ENCODE data around the gene FADS2.

Gene FADS2

DNA sequence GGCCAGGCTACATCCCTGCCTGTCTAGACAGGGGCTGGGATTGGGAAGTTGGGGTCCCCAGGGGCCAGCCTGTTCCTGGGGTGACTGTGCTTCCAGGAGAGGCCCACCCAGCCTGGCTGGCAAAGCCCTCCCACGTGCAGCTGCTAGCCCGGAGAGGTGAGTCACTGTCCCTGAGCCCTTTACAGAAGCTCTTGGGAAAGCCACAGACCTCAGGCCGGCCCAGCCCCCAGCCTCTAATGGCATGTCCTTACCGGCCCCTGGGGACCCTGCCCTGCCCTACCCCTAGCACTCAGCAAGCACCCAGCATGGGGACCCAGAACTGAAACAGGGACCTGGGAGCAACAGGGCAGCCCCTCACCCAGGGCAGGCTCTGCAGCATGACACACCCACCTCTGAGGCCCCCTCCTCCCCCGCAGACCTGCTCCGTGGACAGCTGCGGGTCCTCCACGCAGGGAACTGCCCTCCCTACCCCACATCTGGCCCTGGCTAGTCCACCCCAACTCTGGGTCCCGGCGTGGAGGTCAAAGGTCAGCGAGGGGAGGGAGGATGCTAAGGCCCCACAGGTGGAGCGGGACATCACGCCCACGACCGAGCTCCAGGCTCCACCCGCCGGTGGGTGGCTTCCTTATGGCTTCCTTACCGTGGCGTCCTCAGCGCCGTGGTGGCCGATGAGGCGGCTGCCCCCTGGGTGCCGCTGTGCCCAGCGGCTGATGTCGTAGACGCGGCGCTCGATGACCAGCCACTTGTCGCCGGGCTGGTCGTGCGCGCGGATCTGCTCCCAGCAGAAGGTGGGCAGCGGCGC, 62.6 kb downstream of the FADS2 start:
- DNase-seq = no peak

DNA sequence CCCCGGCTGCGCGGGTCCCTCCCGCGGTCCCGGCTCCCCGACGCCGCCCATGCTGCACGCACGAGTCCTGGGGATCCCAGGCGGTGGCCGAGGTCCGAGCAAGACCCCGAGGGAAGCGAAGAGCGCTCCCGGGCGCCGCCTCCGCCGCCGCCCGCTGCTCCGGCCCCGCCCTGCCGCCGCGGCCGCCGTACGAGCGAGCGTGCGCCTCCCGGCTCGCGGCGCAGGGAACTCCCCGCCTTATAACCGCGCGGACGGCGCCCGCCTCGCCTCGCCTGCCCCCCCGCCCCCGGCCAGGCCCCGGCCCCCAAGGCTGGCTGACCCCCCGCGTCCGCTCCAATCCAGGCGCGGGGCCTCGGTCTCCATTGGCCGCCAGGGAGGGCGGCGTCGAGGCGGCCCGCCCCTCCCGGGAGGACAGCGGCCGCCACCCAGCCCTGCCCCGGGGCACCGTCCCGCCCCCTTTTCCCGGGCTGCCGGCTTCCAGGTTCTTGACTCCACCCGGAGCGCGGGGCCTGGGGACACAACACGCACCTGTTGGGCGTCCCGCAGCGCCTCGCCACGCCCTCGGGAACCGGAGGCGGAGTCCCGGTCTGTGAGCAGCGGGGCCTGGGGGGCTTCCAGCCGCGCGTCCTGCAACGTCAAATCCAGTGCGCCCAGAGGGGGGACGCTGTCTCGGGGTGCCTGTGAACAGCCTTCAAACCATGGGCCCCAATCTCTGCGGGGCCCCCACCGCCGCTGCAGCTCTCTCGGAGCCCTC, 63.4 kb downstream of the FADS2 start, which contains the start of gene FADS3:
TSS of gene FADS3 (minus strand) at position 215 of the 754 bp plus-strand sequence. CDS start at position 51, 164 bp downstream.
- no peak for DNase-seq

DNA sequence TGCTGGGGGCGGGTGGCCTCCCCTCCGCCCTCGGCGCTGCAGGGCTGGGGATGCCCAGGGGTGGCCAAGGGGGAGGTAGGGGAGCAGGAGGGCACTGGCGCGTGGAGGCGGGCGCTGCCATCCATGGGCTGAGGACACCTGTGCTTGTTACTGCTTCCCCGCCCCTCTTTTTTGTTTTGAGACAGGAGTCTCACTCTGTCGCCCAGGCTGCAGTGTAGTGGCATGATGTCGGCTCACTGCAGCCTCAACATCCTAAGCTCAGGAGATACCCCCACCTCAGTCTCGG, 63.9 kb downstream of the FADS2 start:
- DNase-seq = no peak

- no peak for DNase-seq
Observed at GRCh38 chr11:61893981-61894380, 65.9 kb downstream of the FADS2 start.

- DNase-seq = peak; percentile 39
Observed at GRCh38 chr11:61895046-61895717, 67.1 kb downstream of the FADS2 start.

DNA sequence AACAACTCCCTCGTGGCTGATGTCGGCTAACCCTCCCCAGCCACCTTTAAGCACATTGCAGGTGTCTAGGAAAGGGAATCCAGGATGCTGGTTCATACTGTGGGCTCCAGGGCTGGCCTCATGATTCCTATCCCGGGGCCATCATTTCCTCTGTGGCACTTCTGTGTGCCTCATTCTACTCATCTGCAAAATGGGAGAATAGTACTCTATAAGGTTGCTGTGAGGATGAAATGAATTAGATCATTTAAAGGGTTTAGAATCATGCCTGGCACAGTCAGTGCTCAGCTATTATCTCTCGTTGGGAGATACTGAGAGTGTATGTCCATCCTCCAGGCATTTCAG, 67.6 kb downstream of the FADS2 start:
- DNase-seq = no peak

GRCh38 chr11:61896665-61897386, 68.7 kb downstream of the FADS2 start:
- DNase-seq = no peak

GRCh38 chr11:61897387-61898246, 69.5 kb downstream of the FADS2 start:
- DNase-seq = no peak

DNA sequence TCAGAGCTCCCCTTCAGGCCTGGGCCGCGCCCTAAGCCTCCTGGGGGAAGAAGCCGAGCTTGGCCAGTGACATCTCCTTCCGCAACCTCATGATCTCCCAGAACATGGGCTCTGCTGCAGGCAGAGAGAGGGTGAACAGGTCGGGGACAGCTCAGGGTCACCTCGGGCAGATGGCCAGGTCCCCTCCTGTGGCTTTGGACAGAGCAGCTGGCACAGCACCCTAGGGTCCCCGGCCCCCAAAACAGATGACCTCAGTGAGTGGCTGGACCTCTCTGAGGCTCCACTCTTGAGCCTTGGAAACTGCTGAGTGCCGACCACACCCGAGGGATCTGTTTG, 70.1 kb downstream of the FADS2 start:
- DNase-seq = no peak

DNA sequence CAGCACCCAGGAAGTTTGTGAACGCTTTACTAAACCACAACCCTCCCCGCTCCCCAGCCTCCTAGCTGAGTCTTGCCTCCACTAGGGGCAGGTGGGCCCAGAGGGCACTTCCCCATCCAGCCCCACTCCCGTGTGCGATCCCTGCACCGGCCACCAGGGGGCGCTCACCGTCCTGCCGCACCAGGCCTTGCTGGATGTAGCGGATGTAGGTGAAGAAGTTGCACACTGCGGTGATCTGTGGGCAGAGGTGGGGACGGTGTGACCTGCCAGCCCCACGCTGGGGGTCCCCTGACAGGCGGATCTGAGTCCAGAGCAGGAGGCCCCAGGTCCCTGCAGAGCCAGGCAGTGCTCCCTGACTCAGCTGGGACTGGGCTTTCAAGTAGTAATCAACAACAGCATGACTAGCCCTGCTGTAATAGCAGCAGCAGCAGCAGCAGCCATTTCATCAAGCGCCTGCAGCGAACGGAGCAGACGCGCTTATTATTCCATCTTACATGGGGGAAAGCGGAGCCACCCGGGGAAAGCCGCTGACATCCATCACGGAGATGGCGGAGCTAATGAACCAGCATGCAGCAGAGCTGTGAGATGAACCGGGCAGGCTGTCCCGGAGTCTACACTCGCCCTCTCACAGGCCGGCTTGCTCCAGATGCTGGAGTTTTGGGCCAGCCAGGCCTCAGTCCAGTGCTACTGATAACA, 71.2 kb downstream of the FADS2 start:
- DNase-seq = no peak

DNA sequence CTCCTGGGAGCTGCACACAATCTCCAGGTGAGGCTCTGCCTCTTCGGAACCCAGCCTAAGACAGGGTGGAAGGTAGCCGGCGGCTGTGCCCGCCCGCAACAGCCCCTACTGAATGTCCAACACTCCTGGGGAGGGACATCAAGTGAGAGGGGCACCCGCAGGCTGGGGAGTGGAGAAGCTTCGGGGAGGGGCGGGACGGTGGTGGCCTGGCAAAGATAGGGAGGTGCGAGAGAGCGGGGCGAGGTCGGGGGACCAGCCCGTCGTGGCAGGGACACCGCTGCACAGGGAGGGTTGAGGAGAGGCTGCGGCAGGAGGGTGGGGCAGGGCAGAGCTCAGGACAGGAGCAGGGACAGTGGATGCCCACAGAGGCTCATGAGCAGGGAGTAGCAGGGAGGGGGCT, 72.2 kb downstream of the FADS2 start:
- DNase-seq = no peak

- DNase-seq = no peak
Observed at GRCh38 chr11:61901397-61901796, 73.3 kb downstream of the FADS2 start.

GRCh38 chr11:61902313-61902712, 74.2 kb downstream of the FADS2 start:
- DNase-seq = no peak

DNA sequence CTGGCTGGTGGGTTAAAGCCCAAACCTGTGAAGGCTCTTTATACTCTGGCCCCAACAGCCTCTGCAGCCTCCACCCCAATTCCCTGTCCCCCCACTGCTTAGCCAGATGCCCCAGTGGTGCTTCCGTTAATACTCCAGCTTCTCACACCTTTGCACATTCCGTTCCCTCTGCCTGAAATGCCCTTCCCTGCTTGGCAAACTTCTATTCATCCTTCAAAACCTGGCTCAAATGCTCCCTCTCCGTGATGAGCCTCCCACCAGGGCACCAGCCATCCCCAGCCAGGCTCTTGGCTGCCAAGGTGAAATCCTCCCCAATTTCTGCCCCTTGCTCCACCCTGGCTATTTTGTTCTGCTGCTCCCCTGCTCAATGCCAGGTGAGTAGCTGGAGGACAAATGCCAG, 75.7 kb downstream of the FADS2 start:
- no peak for DNase-seq

- DNase-seq = no peak
Observed at GRCh38 chr11:61904539-61905048, 76.5 kb downstream of the FADS2 start.

- DNase-seq = no peak
Observed at GRCh38 chr11:61905067-61905696, 77.1 kb downstream of the FADS2 start.

DNA sequence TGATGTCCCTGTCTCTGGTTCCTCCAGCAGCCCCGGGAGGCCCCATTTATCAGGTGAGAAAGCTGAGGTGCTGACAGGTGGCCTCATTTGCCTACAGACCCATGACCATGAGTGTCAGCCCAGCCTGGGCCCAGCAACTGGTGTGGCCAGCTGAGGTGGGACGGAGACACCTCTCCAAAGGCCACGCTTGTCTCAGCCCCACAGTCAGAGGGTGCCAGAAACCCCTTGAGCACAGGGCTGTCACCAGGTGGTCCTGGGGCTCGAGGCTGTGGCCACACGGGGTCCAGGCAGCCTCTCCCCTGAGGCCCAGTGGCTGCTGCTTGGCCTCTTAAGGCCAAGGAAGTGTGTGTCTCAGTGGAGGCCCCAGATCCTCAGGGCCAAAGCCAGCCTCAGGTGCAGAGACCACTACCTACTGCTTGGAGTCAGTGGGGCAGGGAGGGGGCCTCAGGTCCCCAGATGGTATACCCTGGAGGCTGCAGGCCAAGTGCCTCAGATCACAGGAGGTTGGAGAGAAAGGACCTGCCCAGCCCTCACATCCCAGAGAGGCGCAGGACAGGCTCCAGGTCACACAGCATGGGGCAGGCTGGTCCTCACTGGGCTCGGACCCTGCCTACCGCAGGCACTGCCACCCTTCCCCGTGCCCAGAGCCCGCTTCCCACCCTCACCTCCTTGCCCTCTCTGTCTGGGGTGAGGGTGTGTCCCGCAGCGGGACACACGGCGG, 77.9 kb downstream of the FADS2 start:
- no peak for DNase-seq

DNA sequence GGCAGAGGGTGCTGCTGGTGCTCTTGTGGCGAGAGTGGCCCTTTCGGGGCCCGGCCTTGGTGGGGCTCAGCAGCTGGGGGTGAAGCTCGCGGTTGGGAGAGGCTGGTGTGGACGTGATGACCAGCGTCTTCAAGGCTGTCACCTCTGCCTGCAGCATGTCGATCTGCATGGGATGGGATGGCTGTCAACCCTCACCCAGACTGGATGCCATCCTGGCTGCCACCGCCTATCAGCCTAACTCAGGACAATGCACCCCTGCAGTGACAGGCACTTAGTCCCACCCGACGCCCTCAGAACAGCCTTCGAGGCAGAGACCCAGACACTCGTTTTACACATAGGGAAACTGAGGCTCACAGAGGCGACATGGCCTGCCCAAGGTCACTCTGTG, 78.4 kb downstream of the FADS2 start:
- DNase-seq = no peak

DNA sequence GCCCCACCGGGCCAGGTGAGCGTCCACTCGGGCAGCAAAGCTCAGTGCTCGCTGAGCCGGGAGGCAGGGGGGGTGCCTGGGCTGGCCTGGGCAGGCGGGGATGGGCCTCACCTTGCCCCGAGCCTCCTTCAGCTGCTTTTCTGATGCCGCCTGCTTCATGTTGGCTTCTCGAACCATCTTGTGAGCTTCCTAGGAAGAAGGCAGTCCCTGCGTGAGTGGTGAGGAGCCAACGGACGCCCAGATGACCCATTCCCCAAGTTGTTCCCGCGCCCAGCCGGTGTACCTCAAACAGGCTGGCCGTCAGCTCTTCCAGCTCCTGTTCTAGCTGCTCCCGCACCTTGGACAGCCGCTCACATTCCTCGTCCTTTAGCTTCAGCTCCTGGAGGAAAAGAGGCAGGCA, 79.2 kb downstream of the FADS2 start:
- DNase-seq = no peak
